NCI-H2196 (cell line): ENCODE results near the gene CHML.

Experiments used
- DNase-seq: peaks from one replicate; lab custom pipeline; 2025; ENCODE audit not compliant: unreplicated experiment; lab: John Stamatoyannopoulos, UW

CHML gene

DNA sequence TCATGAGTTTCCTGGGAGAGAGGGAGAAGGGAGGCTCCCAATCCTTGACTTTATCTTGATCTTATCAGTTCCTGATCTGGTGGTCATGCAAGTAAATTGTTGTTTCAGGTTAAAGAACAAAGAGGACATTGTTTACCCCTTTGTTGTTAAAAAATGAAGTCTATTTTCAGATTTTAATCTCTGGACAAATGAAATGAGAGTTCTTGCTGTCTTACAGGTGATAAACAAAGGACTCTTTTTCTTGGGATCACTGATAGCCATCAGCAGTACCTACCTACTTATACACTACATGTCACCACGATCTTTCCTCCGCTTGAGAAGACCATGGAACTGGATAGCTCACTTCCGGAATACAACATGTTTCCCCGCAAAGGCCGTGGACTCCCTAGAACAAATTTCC lies 48.4 kb downstream of the CHML start:
- no peak for DNase-seq

DNA sequence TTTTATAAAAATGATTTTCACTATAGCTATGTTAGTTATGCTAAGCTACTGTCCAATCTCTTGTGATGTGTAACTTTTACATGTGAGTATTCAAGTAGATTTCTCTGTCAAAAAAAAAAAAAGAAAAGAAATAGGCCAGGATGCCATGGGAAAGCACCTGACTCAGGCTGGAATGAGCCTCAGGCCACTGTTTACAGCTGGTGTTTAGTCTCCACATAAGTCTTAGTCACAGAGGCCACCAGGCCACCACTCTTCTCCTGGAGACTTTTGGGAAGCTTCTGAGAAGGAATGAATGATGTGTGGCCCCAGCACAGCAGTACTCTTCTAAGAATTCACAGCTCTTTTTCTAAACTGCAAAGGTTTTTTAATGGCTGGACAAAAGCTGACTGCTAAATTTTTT lies 48.9 kb downstream of the CHML start:
- no peak for DNase-seq

DNA sequence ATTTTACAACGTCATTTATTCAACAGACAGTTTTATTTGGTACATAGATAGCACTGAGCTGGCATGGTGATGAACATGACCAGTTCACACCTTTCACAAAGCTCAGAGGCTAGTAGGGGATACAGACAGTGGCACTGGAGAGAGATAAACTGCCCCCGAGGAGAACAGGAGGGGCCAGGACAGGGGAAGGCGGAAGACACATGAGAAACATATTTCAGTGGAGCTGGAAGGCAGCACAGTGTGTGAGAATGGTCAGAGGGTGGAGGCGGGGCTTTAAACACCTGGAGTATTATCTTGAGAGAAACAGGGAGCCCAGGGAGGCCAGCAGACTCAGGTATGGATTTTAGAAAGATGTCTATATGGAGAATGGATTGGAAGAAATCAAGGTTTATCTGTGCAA lies 49.5 kb downstream of the CHML start:
- DNase-seq, result no peak
